H9 (cell line): ENCODE measurements around the gene PYGB. TPM values are rescaled to one million over a fixed set of nuclear protein-coding genes. Genes with fewer than 3 reads are reported as not detected.

ENCODE experiments used
- DNase-seq: peaks from one replicate; pipeline ENCODE4 v3.0.0-alpha.2; 2017
- H2AFZ ChIP-seq: one replicate; pipeline ENCODE4 v1.6.1; 2013; ENCODE audit warnings: mild to moderate bottlenecking, low read length, control low read depth, moderate library complexity
- H2AK5ac ChIP-seq: 2 replicates; pipeline ENCODE4 v1.6.1; 2013; ENCODE audit warnings: low read length, control low read depth, mixed read lengths; ENCODE audit not compliant: insufficient read length
- H2BK120ac ChIP-seq: one replicate; pipeline ENCODE4 v1.6.1; 2013; ENCODE audit warnings: low read depth, mild to moderate bottlenecking, low read length, control low read depth, inconsistent platforms; ENCODE audit not compliant: poor library complexity, severe bottlenecking
- H2BK12ac ChIP-seq: 2 replicates; pipeline ENCODE4 v1.6.1; 2013; ENCODE audit warnings: low read length, control low read depth, mixed read lengths, low read depth; ENCODE audit not compliant: insufficient read length
- H2BK15ac ChIP-seq: 2 replicates; pipeline ENCODE4 v1.6.1; 2013; ENCODE audit warnings: low read depth, low read length, control low read depth
- H2BK20ac ChIP-seq: one replicate; pipeline ENCODE4 v1.6.1; 2013; ENCODE audit warnings: low read depth, mild to moderate bottlenecking, low read length, control low read depth, inconsistent platforms; ENCODE audit not compliant: poor library complexity, severe bottlenecking
- H2BK5ac ChIP-seq: 2 replicates; pipeline ENCODE4 v1.6.1; 2013; ENCODE audit warnings: low read length, control low read depth, mixed read lengths; ENCODE audit not compliant: insufficient read length
- H3K14ac ChIP-seq: 2 replicates; pipeline ENCODE4 v1.6.1; 2013; ENCODE audit warnings: low read length, control low read depth; ENCODE audit not compliant: insufficient read depth
- H3K18ac ChIP-seq: 2 replicates; pipeline ENCODE4 v1.6.1; 2013; ENCODE audit warnings: low read depth, mild to moderate bottlenecking, mixed read lengths, low read length, control low read depth; ENCODE audit not compliant: insufficient read length
- H3K23ac ChIP-seq: 2 replicates; pipeline ENCODE4 v1.6.1; 2013; ENCODE audit warnings: low read length, control low read depth, mixed read lengths, low read depth; ENCODE audit not compliant: insufficient read length
- H3K23me2 ChIP-seq: 2 replicates; pipeline ENCODE4 v1.6.1; 2013; ENCODE audit warnings: low read depth, mild to moderate bottlenecking, mixed read lengths, low read length, control low read depth; ENCODE audit not compliant: insufficient read length, poor library complexity, severe bottlenecking
- H3K27ac ChIP-seq: 2 replicates; pipeline ENCODE4 v1.5.1; 2013; ENCODE audit warnings: low read length, control low read depth, mixed read lengths, low read depth; ENCODE audit not compliant: insufficient read length
- H3K27me3 ChIP-seq: 2 replicates; pipeline ENCODE4 v1.6.1; 2013; ENCODE audit warnings: low read length, control low read depth, inconsistent platforms; ENCODE audit not compliant: insufficient read depth
- H3K4ac ChIP-seq: 2 replicates; pipeline ENCODE4 v1.6.1; 2013; ENCODE audit warnings: low read depth, mild to moderate bottlenecking, control low read depth, inconsistent platforms, low read length, moderate library complexity
- H3K4me1 ChIP-seq: 2 replicates; pipeline ENCODE4 v1.6.1; 2013; ENCODE audit warnings: low read length, control low read depth, inconsistent platforms; ENCODE audit not compliant: insufficient read depth
- H3K4me2 ChIP-seq: 2 replicates; pipeline ENCODE4 v1.6.1; 2013; ENCODE audit warnings: low read length, control low read depth, mixed read lengths; ENCODE audit not compliant: insufficient read length, insufficient read depth
- H3K56ac ChIP-seq: 2 replicates; pipeline ENCODE4 v1.6.1; 2013; ENCODE audit warnings: low read depth, mild to moderate bottlenecking, mixed read lengths, low read length, control low read depth; ENCODE audit not compliant: insufficient read length
- H3K79me1 ChIP-seq: 2 replicates; pipeline ENCODE4 v1.6.1; 2013; ENCODE audit warnings: low read depth, mild to moderate bottlenecking, moderate library complexity, low read length, control low read depth, inconsistent platforms; ENCODE audit not compliant: insufficient read depth, poor library complexity, severe bottlenecking
- H3K79me2 ChIP-seq: 2 replicates; pipeline ENCODE4 v1.6.1; 2013; ENCODE audit warnings: low read length, control low read depth, inconsistent platforms; ENCODE audit not compliant: insufficient read depth
- H3K9ac ChIP-seq: 2 replicates; pipeline ENCODE4 v1.6.1; 2013; ENCODE audit warnings: low read length, control low read depth, mixed read lengths; ENCODE audit not compliant: insufficient read length; ENCODE audit errors: extremely low read depth
- H3K9me3 ChIP-seq: one replicate; pipeline ENCODE4 v1.6.1; 2013; ENCODE audit warnings: low read depth, low read length, inconsistent platforms; ENCODE audit not compliant: control insufficient read depth
- H3T11ph ChIP-seq: one replicate; pipeline ENCODE4 v1.6.1; 2013; ENCODE audit warnings: mild to moderate bottlenecking, low read length, control low read depth, inconsistent platforms
- H4K20me1 ChIP-seq: one replicate; pipeline ENCODE4 v1.6.1; 2013; ENCODE audit not compliant: control insufficient read depth, insufficient read length, insufficient read depth
- H4K5ac ChIP-seq: 2 replicates; pipeline ENCODE4 v1.6.1; 2013; ENCODE audit warnings: low read depth, mild to moderate bottlenecking, mixed read lengths, low read length, control low read depth; ENCODE audit not compliant: insufficient read length
- H4K8ac ChIP-seq: replicated peaks from 2 replicates; pipeline ENCODE4 v1.6.1; 2013; ENCODE audit warnings: low read length, control low read depth, mixed read lengths, low read depth; ENCODE audit not compliant: insufficient read length
- H4K91ac ChIP-seq: 2 replicates; pipeline ENCODE4 v1.6.1; 2013; ENCODE audit warnings: low read depth, mild to moderate bottlenecking, moderate library complexity, mixed read lengths, low read length, control low read depth; ENCODE audit not compliant: insufficient read length
- H3K27ac Mint-ChIP-seq, 3 experiments: 2 replicates in 2 of 3; 3 replicates in 1 of 3; pipeline ENCODE4 v1.8.0; 2020 to 2021; ENCODE audit warnings: mixed read lengths in 3 of 3, mild to moderate bottlenecking in 1 of 3, moderate library complexity in 1 of 3
- H3K27me3 Mint-ChIP-seq: 2 replicates; pipeline ENCODE4 v1.8.0; 2021; ENCODE audit warnings: low read depth, mild to moderate bottlenecking, moderate library complexity, mixed read lengths
- H3K36me3 Mint-ChIP-seq, 3 experiments: 2 replicates in 2 of 3; 3 replicates in 1 of 3; pipeline ENCODE4 v1.8.0; 2020 to 2021; ENCODE audit warnings: low read depth in 3 of 3, mixed read lengths in 3 of 3; ENCODE audit not compliant: insufficient read depth in 1 of 3
- H3K4me1 Mint-ChIP-seq, 2 experiments: 2 replicates each; pipeline ENCODE4 v1.8.0; 2020; ENCODE audit warnings: mixed read lengths in 2 of 2
- H3K4me3 Mint-ChIP-seq, 2 experiments: 2 replicates in 1 of 2; 3 replicates in 1 of 2; pipeline ENCODE4 v1.8.0; 2020 to 2021; ENCODE audit warnings: mild to moderate bottlenecking in 2 of 2, mixed read lengths in 2 of 2, moderate library complexity in 1 of 2
- H3K9me3 Mint-ChIP-seq, 2 experiments: 2 replicates in 1 of 2; 3 replicates in 1 of 2; pipeline ENCODE4 v1.8.0; 2020; ENCODE audit warnings: mild to moderate bottlenecking in 2 of 2, mixed read lengths in 2 of 2, moderate library complexity in 1 of 2
- WGBS: extraction: QIAGEN DNeasy Blood & Tissue Kit; methylation state at CpG from one replicate; pipeline ENCODE4 v1.1.7; 2013; ENCODE audit warnings: missing lambda C conversion rate, low lambda C conversion rate, mixed read lengths; ENCODE audit not compliant: insufficient read length; ENCODE audit errors: extremely low coverage; 5-methylcytosine and 5-hydroxymethylcytosine counted together
- total RNA-seq: library from RNA; stranded (reverse); gene quantifications from 2 replicates; pipeline ENCODE4 v1.2.1, GENCODE V29; 2021
- TF ChIP-seq, protein P1 (sequence below): fragments of 200-600 bp; sonication (generic); conservative IDR thresholded peaks from 3 replicates; pipeline ENCODE4 v1.8.0; 2021; ENCODE audit warnings: antibody characterized with exemption, mild to moderate bottlenecking

The PYGB gene
- total RNA-seq, 1 experiment from 2014 or later, result 46.9 TPM

DNA sequence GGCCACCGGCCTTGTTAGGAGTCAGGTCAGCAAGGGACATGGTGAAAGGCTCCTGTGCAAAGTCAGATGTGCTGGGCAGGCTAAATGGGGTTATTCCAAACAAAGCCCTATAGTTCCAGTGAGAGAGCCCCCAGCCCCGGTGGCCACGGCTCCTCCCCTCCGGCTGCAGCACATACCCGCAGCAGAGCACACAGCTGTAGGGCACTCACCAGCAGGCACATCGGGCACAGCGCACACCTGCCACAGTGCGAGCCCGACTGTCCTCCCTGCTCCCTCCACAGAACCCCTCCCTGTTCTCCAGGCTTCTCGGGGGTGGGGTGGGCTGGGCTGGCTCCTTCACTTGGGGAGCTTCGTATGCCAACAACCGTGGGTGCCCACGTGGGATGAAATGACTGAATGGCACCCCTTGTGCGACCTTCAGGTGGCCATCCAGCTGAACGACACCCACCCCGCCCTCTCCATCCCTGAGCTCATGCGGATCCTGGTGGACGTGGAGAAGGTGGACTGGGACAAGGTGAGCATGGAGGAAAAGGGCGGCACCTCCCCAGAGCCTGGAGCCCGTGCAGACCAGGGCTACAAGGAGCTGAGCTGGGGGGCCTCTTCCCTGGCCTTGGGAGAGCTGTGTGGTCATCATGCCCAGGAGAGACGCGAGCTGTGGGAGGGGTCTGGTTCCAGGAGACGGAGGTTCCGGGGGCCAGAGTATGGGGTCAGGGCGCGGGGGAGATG lies 30.9 kb downstream of the PYGB start:
- no peak overlapping the region for H4K8ac ChIP-seq
- no peaks in the 10 kb centered on the region for H3K9me3 ChIP-seq
- H2BK120ac ChIP-seq, result no peak overlapping the region
- no peaks in the 10 kb centered on the region for H3K4me1 Mint-ChIP-seq
- H3K4ac ChIP-seq, result no peak overlapping the region
- no peak overlapping the region for H4K5ac ChIP-seq
- no peaks in the 10 kb centered on the region for H3K79me1 ChIP-seq
- H2BK5ac ChIP-seq, result no peak overlapping the region
- H3K56ac ChIP-seq, result no peak overlapping the region
- H3T11ph ChIP-seq, result no peak overlapping the region
- H4K91ac ChIP-seq, result no peak overlapping the region
- H2BK20ac ChIP-seq, result no peak overlapping the region
- H3K9me3 Mint-ChIP-seq, result no peaks in the 10 kb centered on the region; a peak in 1 of 5 replicates
- TF ChIP-seq, protein P1, sequence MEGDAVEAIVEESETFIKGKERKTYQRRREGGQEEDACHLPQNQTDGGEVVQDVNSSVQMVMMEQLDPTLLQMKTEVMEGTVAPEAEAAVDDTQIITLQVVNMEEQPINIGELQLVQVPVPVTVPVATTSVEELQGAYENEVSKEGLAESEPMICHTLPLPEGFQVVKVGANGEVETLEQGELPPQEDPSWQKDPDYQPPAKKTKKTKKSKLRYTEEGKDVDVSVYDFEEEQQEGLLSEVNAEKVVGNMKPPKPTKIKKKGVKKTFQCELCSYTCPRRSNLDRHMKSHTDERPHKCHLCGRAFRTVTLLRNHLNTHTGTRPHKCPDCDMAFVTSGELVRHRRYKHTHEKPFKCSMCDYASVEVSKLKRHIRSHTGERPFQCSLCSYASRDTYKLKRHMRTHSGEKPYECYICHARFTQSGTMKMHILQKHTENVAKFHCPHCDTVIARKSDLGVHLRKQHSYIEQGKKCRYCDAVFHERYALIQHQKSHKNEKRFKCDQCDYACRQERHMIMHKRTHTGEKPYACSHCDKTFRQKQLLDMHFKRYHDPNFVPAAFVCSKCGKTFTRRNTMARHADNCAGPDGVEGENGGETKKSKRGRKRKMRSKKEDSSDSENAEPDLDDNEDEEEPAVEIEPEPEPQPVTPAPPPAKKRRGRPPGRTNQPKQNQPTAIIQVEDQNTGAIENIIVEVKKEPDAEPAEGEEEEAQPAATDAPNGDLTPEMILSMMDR, result no peak
- DNase-seq, result no peak
- no peak overlapping the region for H3K23ac ChIP-seq
- no peaks in the 10 kb centered on the region for H3K27me3 Mint-ChIP-seq
- no peak overlapping the region for H3K14ac ChIP-seq
- H3K9ac ChIP-seq, result no peak overlapping the region
- H2BK12ac ChIP-seq, result no peak overlapping the region
- no peaks in the 10 kb centered on the region for H4K20me1 ChIP-seq
- no peak overlapping the region for H3K4me2 ChIP-seq
- H2BK15ac ChIP-seq, result no peak overlapping the region
- H3K27ac ChIP-seq, result no peak overlapping the region
- H3K23me2 ChIP-seq, result no peaks in the 10 kb centered on the region
- H3K4me3 Mint-ChIP-seq, result no peak overlapping the region
- H2AFZ ChIP-seq, result no peak overlapping the region
- no CpG with 5 or more reads among the region's 26 CpGs for WGBS
- H3K4me1 ChIP-seq, result no peaks in the 10 kb centered on the region
- peaks cover 20 to 68% (median 42%) of the 10 kb centered on the region in 3 experiments; a peak in 6 of 7 replicates for H3K36me3 Mint-ChIP-seq
- no peak overlapping the region; a peak in 1 of 7 replicates for H3K27ac Mint-ChIP-seq
- no peaks in the 10 kb centered on the region for H3K27me3 ChIP-seq
- H3K18ac ChIP-seq, result no peak overlapping the region
- no peaks in the 10 kb centered on the region for H3K79me2 ChIP-seq
- H2AK5ac ChIP-seq, result no peak overlapping the region
